Osteocyte (in vitro differentiated cells): ENCODE measurements around the gene TPRG1. TPM values are rescaled to one million over a fixed set of nuclear protein-coding genes. Genes with fewer than 3 reads are reported as not detected.

Experiments used
- DNase-seq: peaks from one replicate; pipeline ENCODE4 v3.0.0; 2021; ENCODE audit warnings: mixed read lengths; ENCODE audit not compliant: unreplicated experiment; ENCODE audit errors: extremely low spot score
- H3K27ac Mint-ChIP-seq: one replicate; pipeline ENCODE4 v1.8.0; 2021; ENCODE audit warnings: mild to moderate bottlenecking, mixed read lengths; ENCODE audit not compliant: unreplicated experiment
- H3K27me3 Mint-ChIP-seq: one replicate; pipeline ENCODE4 v1.8.0; 2021; ENCODE audit warnings: mixed read lengths; ENCODE audit not compliant: unreplicated experiment
- H3K36me3 Mint-ChIP-seq: one replicate; pipeline ENCODE4 v1.8.0; 2021; ENCODE audit warnings: mixed read lengths; ENCODE audit not compliant: unreplicated experiment
- H3K4me1 Mint-ChIP-seq: one replicate; pipeline ENCODE4 v1.8.0; 2021; ENCODE audit warnings: mixed read lengths; ENCODE audit not compliant: unreplicated experiment
- H3K4me3 Mint-ChIP-seq: one replicate; pipeline ENCODE4 v1.8.0; 2021; ENCODE audit warnings: mild to moderate bottlenecking, moderate library complexity, mixed read lengths; ENCODE audit not compliant: unreplicated experiment
- H3K9me3 Mint-ChIP-seq: one replicate; pipeline ENCODE4 v1.8.0; 2021; ENCODE audit warnings: mixed read lengths; ENCODE audit not compliant: unreplicated experiment
- CTCF ChIP-seq: fragments of 200-600 bp; sonication (generic); IDR thresholded peaks from 2 replicates; pipeline ENCODE4 v1.5.0; 2021; ENCODE audit warnings: antibody characterized with exemption, mild to moderate bottlenecking, moderate library complexity
- total RNA-seq: library from RNA; stranded (reverse); gene quantifications from 2 replicates; pipeline ENCODE4 v1.2.1, GENCODE V29; 2021

The TPRG1 gene
- total RNA-seq, 1 donor from 2014 or later, result 0.46 TPM

- no peak overlapping the region for H3K4me3 Mint-ChIP-seq
- TF ChIP-seq CTCF, result no peak
- H3K4me1 Mint-ChIP-seq, result no peaks in the 10 kb centered on the region
- H3K36me3 Mint-ChIP-seq, result no peaks in the 10 kb centered on the region
- no peaks in the 10 kb centered on the region for H3K27me3 Mint-ChIP-seq
- no peak for DNase-seq
- no peaks in the 10 kb centered on the region for H3K9me3 Mint-ChIP-seq
- no peak overlapping the region for H3K27ac Mint-ChIP-seq
These were observed 6.6 kb upstream of the TPRG1 start for GRCh38 chr3:189165092-189165612.

- H3K4me3 Mint-ChIP-seq, result no peak overlapping the region
- no peak for DNase-seq
- H3K4me1 Mint-ChIP-seq, result peaks cover 8% of the 10 kb centered on the region
- no peaks in the 10 kb centered on the region for H3K27me3 Mint-ChIP-seq
- no peak overlapping the region for H3K27ac Mint-ChIP-seq
- no peaks in the 10 kb centered on the region for H3K36me3 Mint-ChIP-seq
- no peaks in the 10 kb centered on the region for H3K9me3 Mint-ChIP-seq
- no peak for TF ChIP-seq CTCF
These were observed 5.5 kb upstream of the TPRG1 start for GRCh38 chr3:189166321-189166720.

GRCh38 chr3:189167027-189167766 lies 4.6 kb upstream of the TPRG1 start:
- no peak for TF ChIP-seq CTCF

GRCh38 chr3:189168711-189169110 lies 3.1 kb upstream of the TPRG1 start:
- H3K9me3 Mint-ChIP-seq, result no peaks in the 10 kb centered on the region
- TF ChIP-seq CTCF, result no peak
- H3K27ac Mint-ChIP-seq, result no peak overlapping the region
- no peak overlapping the region for H3K4me3 Mint-ChIP-seq
- peaks cover 16% of the 10 kb centered on the region for H3K4me1 Mint-ChIP-seq
- no peaks in the 10 kb centered on the region for H3K36me3 Mint-ChIP-seq
- no peak for DNase-seq
- H3K27me3 Mint-ChIP-seq, result no peaks in the 10 kb centered on the region

More at GRCh38 chr3:189167027-189167766, 4.6 kb upstream of the TPRG1 start:
- Mint-ChIP-seq H3K4me3 (no peak overlapping the region), H3K27ac (no peak overlapping the region), H3K27me3 (no peaks in the 10 kb centered on the region), H3K4me1 (peaks cover 10% of the 10 kb centered on the region), H3K9me3 (no peaks in the 10 kb centered on the region), H3K36me3 (no peaks in the 10 kb centered on the region)
- no peak for DNase-seq

- DNase-seq, result no peak
- peaks cover 16% of the 10 kb centered on the region for H3K4me1 Mint-ChIP-seq
- no peaks in the 10 kb centered on the region for H3K27me3 Mint-ChIP-seq
- H3K4me3 Mint-ChIP-seq, result no peak overlapping the region
- no peak overlapping the region for H3K27ac Mint-ChIP-seq
- H3K36me3 Mint-ChIP-seq, result no peaks in the 10 kb centered on the region
- no peaks in the 10 kb centered on the region for H3K9me3 Mint-ChIP-seq
- no peak for TF ChIP-seq CTCF
These were observed 2.0 kb upstream of the TPRG1 start for GRCh38 chr3:189169728-189170127.
